Raji (cell line): ENCODE results near the gene TMEM175.

ENCODE experiments used
- POLR2A ChIP-seq: IDR thresholded peaks from 2 replicates; pipeline ENCODE4 v1.6.1; 2011; ENCODE audit warnings: low read depth, low read length, control low read depth; ENCODE audit not compliant: insufficient read depth

The TMEM175 gene

DNA sequence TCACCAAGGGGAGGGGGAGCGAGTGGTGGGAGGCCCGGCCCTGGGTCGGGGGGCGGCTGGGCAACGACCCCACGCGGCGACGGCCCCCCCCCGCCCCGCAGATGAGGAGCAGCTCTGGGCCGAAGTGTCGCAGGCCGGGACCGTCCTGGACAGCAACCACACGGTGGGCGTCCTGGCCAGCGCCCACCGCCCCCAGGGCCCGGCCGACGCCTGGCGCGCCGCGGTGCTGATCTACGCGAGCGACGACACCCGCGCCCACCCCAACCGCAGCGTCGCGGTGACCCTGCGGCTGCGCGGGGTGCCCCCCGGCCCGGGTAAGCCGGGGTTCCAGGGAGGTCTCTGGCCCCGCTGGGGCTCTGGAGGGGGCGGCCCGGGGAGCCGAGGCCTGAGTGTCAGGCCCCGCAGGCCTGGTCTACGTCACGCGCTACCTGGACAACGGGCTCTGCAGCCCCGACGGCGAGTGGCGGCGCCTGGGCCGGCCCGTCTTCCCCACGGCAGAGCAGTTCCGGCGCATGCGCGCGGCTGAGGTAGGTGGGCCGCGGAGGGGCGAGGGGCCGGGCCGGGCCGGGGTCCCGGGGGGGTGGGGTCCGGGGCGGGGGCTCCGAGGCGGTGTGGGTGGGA lies 70.5 kb downstream of the TMEM175 start:
- no peak for TF ChIP-seq POLR2A

DNA sequence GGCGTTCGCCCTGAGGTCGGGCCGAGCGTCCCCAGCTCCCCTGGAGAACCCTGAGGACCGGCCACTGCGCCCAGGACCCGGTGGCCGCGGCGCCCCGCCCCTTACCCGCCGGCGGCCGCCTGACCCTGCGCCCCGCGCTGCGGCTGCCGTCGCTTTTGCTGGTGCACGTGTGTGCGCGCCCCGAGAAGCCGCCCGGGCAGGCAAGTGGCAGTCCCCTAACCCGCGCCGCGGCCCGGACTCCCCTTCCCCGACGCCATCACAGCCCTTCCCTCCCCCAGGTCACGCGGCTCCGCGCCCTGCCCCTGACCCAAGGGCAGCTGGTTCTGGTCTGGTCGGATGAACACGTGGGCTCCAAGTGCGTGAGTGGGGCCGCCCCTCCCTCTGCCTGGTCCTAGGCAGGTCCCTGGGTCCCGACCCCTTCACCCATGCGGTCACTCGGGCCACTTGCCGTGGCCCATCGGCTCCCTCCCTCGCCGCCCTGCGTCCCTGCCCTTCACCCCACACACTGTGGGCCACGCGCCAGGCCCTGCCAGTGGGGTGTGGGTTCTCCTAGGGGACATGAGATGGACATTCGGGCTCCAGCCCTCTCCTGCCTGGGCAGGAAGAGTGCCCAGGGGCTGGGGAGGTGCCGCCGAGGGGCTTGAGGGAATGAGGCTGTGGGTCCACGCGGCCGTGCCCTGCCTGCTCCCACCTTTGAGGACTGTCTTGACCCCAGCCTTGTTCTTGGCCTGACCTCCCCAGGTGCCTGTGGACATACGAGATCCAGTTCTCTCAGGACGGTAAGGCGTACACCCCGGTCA lies 71.2 kb downstream of the TMEM175 start:
- no peak for TF ChIP-seq POLR2A

DNA sequence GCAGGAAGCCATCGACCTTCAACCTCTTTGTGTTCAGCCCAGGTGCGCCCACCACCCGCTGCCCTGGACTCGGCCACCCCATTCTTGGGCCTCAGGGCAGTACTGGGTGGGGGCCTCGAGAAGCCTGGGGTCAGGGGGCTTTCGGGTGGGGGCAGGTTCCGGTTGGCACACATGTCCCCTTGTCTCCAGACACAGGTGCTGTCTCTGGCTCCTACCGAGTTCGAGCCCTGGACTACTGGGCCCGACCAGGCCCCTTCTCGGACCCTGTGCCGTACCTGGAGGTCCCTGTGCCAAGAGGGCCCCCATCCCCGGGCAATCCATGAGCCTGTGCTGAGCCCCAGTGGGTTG lies 71.8 kb downstream of the TMEM175 start:
- TF ChIP-seq POLR2A, result no peak

DNA sequence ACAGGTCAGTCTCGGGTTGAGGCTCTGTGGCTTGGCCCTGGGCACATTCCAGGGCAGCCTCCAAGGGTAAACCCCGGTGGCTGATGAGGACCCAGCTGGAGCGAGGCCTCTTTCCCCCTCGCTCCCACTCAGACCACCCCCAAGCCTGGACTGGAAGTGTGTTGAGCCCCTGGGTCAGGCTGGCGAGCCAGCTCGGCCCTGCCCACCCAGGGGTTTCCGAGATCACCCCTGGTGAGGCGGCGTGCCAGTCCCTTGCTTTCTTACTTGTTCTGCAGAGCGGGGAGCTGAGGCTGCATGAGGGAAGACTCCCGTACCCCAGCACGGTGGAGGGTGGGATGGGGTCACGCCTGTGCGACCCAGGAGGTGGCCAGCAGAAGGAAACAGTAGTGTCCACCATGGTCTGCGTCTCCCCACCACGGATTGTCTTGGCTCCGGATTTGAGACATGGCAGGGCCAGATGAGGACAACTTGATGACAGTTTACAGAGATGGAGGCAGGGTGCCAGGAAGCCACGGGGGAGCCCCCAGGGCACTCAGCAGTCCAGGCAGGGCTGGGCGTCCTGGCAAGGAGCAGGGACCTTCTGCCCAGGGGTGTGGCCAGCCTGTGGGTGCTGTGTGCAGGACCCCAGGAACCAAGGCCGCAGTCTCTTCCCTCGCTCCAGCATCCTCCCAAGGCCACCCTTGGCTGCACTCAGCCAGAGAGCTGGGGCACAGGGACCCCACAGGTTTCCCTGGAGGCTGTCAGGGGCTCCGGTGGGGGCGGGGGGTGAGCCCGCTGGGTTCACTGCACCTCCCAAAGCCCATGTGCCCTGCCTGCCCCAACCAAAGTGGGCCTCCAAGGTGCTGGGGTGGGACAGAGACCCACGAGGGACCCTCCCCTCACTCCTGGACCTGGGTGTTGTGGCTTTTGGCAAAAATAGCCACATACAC lies 72.6 kb downstream of the TMEM175 start:
- no peak for TF ChIP-seq POLR2A

DNA sequence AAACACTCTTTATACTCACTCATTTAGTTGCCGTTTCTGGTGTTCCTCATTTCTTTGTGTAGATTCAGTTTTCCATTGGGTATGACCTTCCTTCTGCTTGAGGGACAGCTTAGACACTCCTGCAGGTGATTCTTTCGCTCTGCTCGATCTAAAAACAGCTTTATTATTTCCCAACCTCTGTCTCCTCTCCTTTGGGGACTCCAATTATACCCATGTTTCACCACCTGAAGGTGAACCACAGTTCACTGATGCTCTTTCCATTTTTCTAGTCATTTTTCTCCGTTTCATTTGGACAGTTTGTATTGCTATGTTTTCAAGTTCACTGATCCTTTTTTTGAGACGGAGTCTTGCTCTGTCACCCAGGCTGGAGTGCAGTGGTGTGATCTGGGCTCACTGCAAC lies 74.6 kb downstream of the TMEM175 start:
- no peak for TF ChIP-seq POLR2A
